A549 (cell line): ENCODE data around the gene CD3G.

Experiments
- CEBPB ChIP-seq, 2 experiments: fragments of >200 bp in 1 of 2; sonication (Bioruptor Twin) in 1 of 2; formaldehyde crosslinking in 1 of 2; IDR thresholded peaks; 2 replicates each; pipeline ENCODE4 v1.6.1; 2012 to 2016
- CTCF ChIP-seq: fragments of >200 bp; sonication (Bioruptor Twin); formaldehyde crosslinking; IDR thresholded peaks from 3 replicates; pipeline ENCODE4 v1.5.1; 2016
- MYC ChIP-seq: IDR thresholded peaks from 2 replicates; pipeline ENCODE4 v1.6.1; 2012; ENCODE audit warnings: mild to moderate bottlenecking, inconsistent platforms, low read length, improper control_type of control experiment, borderline replicate concordance
- POLR2A ChIP-seq: IDR thresholded peaks from 2 replicates; pipeline ENCODE4 v1.6.1; 2012; ENCODE audit warnings: mild to moderate bottlenecking, low read length
- POLR2AphosphoS2 ChIP-seq: conservative IDR thresholded peaks from 2 replicates; pipeline ENCODE4 v1.6.1; 2012; ENCODE audit warnings: low read length, improper control_type of control experiment, inconsistent platforms
- RCOR1 ChIP-seq: fragments of 150-350 bp; IDR thresholded peaks from 2 replicates; pipeline ENCODE4 v1.6.1; 2014; ENCODE audit warnings: antibody characterized with exemption, low read length, low read depth
- ZFP36 ChIP-seq: fragments of 450-650 bp; IDR thresholded peaks from 2 replicates; pipeline ENCODE4 v1.6.1; 2014; ENCODE audit warnings: borderline replicate concordance; ENCODE audit not compliant: partially characterized antibody

GRCh38 chr11:118322721-118323120 lies 21.4 kb upstream of the CD3G start:
- no peak for TF ChIP-seq POLR2AphosphoS2
- TF ChIP-seq ZFP36, result no peak
- no peak for TF ChIP-seq RCOR1
- TF ChIP-seq CEBPB (IDR thresholded peaks at IDR 0.05), result no peak
- TF ChIP-seq POLR2A, result no peak
- TF ChIP-seq CTCF, result no peak
- no peak for TF ChIP-seq MYC
